ENCODE data around the gene IGHMBP2.

Gene IGHMBP2

GRCh38 chr11:68889948-68890446 is 13.7 kb upstream of the IGHMBP2 start:
- in situ Hi-C loops (cut with MboI; ENCODE audit: low sequenced_read_pairs): no loop called here

- in situ Hi-C loops (cut with MboI; ENCODE audit: low sequenced_read_pairs): no loop called here
These were observed 13.0 kb upstream of the IGHMBP2 start for GRCh38 chr11:68890490-68891231.

DNA sequence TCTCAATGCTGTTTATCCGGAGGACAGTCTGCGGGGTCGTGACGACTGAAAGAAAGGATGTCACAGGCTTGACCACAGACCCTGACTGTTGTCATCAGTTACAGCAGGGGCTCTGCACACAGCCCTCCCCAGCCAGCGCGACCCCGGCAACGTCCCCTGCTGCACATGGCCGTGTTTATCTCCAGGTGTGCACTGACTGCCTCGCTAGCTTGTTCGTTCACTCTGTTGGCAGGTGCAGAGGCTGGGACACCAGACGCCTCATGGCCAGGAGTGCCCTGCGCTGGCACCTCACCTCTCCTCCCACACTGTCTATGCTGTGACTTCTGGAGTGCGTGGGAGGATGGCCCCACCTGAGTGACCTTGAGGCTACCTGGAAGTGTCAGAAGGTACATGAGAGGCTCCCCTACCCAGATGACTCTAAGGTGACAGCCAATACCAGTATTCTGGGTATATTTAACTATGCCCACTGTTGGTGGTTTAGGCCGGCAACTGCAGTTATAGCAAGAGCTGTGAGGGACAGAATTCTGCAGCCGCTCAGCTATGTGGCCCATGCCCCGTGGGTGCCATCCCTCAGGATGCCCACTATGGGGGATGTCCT is 12.2 kb upstream of the IGHMBP2 start:
- in situ Hi-C loops (cut with MboI; ENCODE audit: low sequenced_read_pairs): no loop called here

- in situ Hi-C loops (cut with MboI; ENCODE audit: low sequenced_read_pairs): no loop called here
These were observed 11.1 kb upstream of the IGHMBP2 start for GRCh38 chr11:68892576-68892975.

DNA sequence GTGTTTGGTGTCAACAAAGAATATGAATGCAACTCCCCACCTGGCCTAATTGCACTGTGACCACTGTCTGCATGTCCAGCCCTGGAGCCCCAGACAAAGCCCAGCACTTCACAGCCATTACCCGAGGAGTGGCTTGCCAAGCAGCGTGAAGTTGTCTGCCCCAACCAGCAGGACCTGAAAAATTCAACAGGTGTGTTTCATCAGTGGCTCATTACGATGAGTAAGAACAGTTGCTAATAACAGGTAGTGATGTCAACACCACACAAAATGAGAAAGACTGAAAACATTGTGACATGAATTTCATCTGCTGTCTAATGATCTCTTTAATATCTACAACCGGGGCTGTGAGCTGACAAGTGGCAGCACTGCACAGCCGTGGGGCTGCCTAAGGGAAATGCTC is 10.4 kb upstream of the IGHMBP2 start:
- in situ Hi-C loops (cut with MboI; ENCODE audit: low sequenced_read_pairs): no loop called here

- in situ Hi-C loops (cut with MboI; ENCODE audit: low sequenced_read_pairs): no loop called here
These were observed 7.3 kb upstream of the IGHMBP2 start for GRCh38 chr11:68896171-68896959.

- in situ Hi-C loops (cut with MboI; ENCODE audit: low sequenced_read_pairs): no loop called here
These were observed 6.2 kb upstream of the IGHMBP2 start for GRCh38 chr11:68897441-68897840.

DNA sequence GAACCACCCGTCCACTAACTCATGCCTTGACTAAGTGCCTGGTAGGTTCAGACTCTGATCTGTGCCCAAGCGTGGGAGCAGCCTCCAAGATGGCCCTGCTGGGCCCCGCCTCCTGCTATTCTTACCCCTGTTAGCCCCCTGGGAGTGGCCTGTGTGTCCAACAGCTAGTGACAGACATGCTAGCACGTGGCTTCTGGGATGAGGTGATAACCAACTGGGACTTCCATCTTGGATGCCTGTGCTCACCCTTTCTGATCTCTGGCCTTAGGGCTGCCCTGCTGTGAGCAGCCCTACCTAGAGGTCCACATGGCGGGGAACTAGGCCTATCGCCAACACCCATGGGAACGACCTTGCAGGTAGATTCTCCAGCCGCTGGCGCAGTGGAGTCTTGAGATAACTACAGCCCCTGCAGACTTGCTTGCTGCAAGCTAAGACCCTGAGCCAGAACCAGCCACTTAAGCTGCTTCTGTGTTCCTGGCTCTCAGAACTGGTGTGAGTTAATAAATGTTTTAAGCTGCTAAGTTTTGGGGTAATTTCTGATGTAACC is 2.8 kb upstream of the IGHMBP2 start:
- in situ Hi-C loops (cut with MboI; ENCODE audit: low sequenced_read_pairs): no loop called here

- in situ Hi-C loops (cut with MboI; ENCODE audit: low sequenced_read_pairs): no loop called here
These were observed 657 bp downstream of the IGHMBP2 start for GRCh38 chr11:68904248-68904847.

GRCh38 chr11:68905421-68906360 is 2.0 kb downstream of the IGHMBP2 start:
- in situ Hi-C loops (cut with MboI; ENCODE audit: low sequenced_read_pairs): no loop called here

GRCh38 chr11:68908273-68908672 is 4.6 kb downstream of the IGHMBP2 start:
- in situ Hi-C loops (cut with MboI; ENCODE audit: low sequenced_read_pairs): no loop called here

DNA sequence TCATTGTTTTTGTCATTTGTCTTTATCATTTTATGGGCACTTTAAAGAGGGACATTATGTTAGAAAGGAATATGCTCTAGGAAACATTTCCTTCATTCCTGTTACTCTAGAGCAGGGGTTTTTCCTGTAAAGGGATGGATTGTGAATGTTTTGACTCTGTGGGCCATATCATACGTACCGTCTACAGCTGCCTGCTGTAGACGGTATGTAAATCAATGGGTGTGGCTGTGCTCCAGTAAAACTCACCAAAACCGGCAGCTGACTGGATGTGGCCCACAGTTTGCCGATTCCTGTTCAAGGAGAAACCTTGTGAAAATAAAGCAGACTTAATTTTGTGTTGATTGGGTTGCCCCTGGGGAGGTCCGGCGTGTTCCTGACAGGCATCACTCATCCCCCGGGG is 7.3 kb downstream of the IGHMBP2 start:
- in situ Hi-C loops (cut with MboI; ENCODE audit: low sequenced_read_pairs): no loop called here

DNA sequence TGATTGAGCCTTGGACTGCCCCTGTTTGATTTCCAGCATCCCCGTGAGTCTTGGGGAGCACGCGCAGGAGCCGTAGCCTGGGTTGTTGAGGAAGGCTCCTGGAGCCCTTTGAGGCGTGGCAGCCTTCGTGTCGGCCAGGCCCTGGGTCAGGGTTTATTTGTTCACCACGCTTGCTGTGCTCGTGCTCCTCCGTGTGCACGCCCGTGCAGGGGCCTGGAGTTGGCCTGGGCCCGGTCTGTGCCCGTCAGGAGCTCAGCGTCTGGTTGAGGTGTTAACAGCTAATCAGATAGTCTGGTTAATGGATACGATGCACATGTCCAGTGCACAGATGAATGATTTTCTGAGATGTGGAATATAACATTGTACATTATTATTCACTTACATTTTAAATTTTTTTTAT is 8.0 kb downstream of the IGHMBP2 start:
- in situ Hi-C loops (cut with MboI; ENCODE audit: low sequenced_read_pairs): no loop called here

- in situ Hi-C loops (cut with MboI; ENCODE audit: low sequenced_read_pairs): no loop called here
These were observed 8.6 kb downstream of the IGHMBP2 start for GRCh38 chr11:68912254-68912653.

- in situ Hi-C loops (cut with MboI; ENCODE audit: low sequenced_read_pairs): no loop called here
These were observed 9.5 kb downstream of the IGHMBP2 start for GRCh38 chr11:68913188-68913587.

DNA sequence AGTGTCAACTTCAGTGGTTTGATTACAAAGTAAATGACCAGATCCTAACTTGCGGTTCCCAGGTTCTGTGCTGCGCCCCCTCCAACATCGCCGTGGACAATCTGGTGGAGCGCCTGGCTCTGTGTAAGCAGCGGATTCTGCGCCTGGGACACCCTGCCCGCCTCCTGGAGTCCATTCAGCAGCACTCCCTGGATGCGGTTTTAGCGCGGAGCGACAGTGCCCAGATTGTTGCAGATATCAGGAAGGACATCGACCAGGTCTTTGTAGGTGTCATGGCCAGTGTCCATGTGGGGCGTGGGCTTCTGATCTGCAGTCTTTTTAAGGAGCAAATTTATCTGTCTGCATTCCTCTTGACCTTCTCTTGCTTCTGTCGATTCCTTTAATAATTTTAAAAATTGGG is 11.1 kb downstream of the IGHMBP2 start:
- in situ Hi-C loops (cut with MboI; ENCODE audit: low sequenced_read_pairs): no loop called here

- in situ Hi-C loops (cut with MboI; ENCODE audit: low sequenced_read_pairs): no loop called here
These were observed 12.7 kb downstream of the IGHMBP2 start for GRCh38 chr11:68916439-68916838.

DNA sequence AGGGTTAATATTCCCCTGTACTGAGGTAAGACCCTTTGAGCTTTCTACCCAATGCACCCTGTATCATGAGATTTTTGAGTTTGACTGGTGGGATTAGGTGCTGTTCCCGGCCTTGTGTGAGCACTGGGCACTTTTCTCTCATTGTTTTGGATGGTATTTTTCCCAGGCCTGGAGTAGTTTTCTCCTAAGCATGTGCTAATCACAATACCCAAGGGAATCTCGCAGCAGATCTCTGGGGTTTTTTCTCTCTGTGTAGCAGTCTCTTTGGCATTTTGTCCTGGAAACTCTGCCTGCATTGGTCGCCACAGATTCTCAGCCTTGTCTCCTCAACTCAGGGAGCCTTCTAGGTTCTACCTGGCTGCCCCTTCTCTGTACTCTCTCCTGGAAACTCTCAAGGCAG is 19.9 kb downstream of the IGHMBP2 start:
- in situ Hi-C loops (cut with MboI; ENCODE audit: low sequenced_read_pairs): no loop called here

- in situ Hi-C loops (cut with MboI; ENCODE audit: low sequenced_read_pairs): no loop called here
These were observed 20.6 kb downstream of the IGHMBP2 start for GRCh38 chr11:68924073-68924925.
